Stimulated activated CD4-positive, alpha-beta T cell treated with anti-CD3 and anti-CD28 coated beads, Interleukin-2, amount 100 ng/mL, for 24 hours (primary cell): Measurements from ENCODE around the gene ANKRD50.

Experiments used
- DNase-seq, 2 donors: peaks; one replicate each; pipeline ENCODE4 v3.0.0-alpha.2; 2020

The ANKRD50 gene

GRCh38 chr4:124705393-124705792 lies 7.1 kb downstream of the ANKRD50 start:
- DNase-seq: no peak

GRCh38 chr4:124703154-124703553 lies 9.4 kb downstream of the ANKRD50 start:
- DNase-seq: no peak

- no peak for DNase-seq
Measured at GRCh38 chr4:124697441-124697840, 15.1 kb downstream of the ANKRD50 start.

- DNase-seq: no peak
Measured at GRCh38 chr4:124696182-124696581, 16.4 kb downstream of the ANKRD50 start.

DNA sequence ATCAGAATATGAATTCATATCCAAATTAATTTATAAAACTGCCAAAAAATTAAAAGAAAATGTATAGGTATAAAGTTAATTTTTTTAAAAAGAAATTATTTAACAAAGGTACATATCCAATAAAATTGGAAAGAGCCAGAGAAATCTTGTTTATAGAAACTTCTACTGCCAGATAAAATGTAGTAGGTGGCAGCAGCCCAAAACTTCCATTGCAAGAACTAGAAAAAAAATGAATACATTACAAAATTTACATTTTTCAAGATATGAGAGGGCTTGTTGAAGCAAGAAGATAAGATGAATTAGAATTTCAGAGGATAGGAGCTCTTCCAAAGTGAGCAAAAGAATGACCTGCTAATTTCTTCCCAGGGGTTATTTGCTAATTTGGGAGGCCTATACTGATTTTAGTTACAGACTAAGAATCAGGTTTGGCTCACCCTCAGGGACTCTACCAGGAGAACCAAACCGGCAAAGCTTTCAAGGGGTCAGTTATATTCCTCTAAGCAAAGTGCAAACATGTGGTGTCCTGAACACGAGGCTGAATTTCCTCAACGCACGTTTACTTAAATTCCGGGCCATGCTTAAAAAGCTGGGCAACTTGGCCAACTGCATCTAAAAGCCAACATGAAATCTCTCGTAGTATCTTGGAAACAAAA lies 17.5 kb downstream of the ANKRD50 start:
- no peak for DNase-seq

DNA sequence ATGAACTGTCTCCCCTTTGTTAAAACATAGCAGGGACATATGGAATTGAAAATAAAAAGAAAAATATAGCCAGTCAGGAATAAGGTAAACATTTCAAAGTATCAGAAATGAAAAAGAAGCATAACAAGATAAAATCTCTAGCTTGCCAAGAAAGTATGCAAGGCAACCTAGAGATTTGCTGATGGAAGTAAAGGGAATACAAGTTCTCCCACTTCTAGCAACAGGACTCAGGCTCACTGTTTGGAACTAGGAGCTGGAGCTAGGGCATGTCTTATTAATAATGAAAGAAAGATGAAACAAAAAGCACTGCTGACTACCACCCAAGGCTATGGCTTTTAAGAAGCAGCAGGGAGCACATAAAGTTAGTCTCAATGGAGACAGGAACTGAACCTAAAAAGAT lies 18.2 kb downstream of the ANKRD50 start:
- DNase-seq: no peak

DNA sequence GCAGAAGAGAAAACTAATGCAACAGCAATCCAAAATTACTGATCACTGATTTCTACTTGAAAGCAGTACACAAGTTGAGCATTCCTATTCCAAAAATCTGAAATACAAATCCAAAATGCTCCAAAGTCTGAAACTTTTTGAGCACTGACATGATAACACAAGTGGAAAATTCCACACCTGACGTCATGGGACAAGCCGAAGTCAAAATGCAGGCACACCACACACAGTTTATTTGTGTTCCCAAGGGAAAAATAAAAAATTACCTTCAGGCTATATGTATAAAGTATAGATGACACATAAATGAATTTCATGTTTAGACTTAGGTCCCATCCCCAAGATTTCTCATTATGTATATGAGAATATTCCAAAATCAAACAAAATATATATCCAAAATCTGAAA lies 20.7 kb downstream of the ANKRD50 start:
- DNase-seq: no peak

DNA sequence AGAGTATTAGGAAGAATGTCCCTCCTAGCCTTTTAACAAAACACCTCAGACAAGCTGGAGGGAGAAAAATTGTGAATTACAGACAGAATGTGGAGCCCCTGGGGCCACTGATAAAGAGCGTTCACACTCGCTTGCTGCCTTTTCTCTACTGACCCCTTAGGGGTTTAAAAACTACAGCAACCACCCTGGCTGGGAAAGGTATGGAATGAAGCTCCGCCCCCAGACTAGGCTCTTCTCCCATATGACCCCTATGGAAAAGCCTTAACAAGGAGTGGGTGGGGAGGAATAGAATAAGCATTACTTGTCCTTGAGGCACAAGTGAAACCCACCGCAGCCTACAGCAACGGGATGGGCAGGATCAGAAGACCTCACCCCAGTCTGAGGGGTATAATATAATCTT lies 26.3 kb downstream of the ANKRD50 start:
- DNase-seq: no peak

- DNase-seq: no peak
Measured at GRCh38 chr4:124685851-124686250, 26.7 kb downstream of the ANKRD50 start.

DNA sequence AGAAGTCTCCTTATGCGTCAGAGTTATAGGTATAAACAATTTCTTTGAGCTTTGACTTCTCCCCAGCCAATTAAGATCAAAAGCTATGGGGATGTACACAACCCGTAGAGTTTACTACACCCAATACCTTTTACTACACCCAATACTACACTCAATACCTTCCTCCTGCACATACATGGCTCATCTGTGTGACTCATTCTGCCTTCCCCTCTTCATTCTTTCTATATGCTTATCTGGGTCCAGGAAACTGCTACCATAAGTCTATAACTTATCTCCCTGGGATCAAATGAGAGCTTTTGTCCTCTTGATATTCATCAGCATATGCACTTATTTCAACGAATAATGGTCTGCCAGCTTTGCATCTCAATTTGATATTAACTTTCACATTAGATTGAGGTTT lies 28.2 kb downstream of the ANKRD50 start:
- no peak for DNase-seq

- no peak for DNase-seq
Measured at GRCh38 chr4:124682384-124682783, 30.1 kb downstream of the ANKRD50 start.

GRCh38 chr4:124666496-124666895 lies 46.0 kb downstream of the ANKRD50 start:
- DNase-seq: no peak

GRCh38 chr4:124658795-124659194 lies 53.7 kb downstream of the ANKRD50 start:
- DNase-seq: no peak

DNA sequence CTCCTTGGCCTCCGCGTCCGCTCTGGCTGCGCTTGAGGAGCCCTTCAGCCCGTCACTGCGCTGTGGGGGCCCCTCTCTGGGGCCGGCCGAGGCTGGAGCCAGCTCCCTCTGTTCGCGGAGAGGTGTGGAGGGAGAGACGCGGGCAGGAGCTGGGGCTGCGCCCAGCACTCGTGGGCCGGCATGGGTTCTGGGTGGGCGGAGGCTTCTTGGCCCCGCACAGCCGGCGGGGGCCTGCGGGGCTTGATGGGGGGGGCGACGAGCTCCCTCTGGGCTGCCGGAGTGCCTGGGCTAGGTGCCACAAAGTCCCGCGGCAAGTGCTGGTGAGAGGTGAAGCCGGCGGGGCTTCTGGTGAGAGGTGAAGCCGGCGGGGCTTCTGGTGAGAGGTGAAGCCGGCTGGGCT lies 61.9 kb downstream of the ANKRD50 start:
- DNase-seq: no peak

DNA sequence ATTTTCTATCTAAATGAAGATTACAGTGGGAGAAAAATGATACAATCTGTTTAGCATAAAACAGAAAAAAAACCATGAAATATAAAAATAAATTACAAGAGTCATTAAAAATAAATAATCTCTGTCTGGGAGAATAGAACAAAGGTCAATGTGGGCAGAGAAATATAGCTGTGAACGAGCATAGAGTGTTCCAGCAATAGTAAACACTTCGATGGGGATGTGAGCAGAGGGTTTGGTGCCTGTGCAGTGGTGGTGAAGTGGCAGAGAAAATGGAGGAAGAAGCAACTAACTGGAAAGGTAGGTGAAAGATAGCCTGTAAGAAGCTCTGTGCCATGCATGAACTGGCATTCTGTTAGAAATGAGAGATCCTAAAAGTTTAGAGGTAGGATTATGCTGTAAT lies 64.9 kb downstream of the ANKRD50 start:
- no peak for DNase-seq

GRCh38 chr4:124644621-124645020 lies 67.9 kb downstream of the ANKRD50 start:
- DNase-seq: no peak

DNA sequence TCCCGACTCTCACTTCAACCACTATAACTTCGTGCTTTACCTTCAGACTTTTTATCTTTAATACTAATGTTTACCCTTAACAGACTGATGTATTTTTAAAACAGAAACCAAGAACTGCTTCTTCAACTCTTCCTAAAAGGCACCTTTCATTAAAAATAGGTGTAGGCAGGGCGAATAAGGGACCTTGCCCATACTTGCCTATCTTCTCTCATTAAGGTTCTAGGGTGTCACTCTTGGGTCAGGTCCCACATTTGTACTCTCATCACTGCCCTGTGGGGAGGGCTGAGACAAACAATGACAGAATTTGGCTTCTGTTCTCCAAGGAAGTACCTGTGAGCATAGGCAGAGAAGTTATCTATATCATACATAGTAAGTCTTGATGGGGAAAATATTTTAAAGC lies 69.7 kb downstream of the ANKRD50 start:
- no peak for DNase-seq

- no peak for DNase-seq
Measured at GRCh38 chr4:124641715-124642381, 70.7 kb downstream of the ANKRD50 start.

DNA sequence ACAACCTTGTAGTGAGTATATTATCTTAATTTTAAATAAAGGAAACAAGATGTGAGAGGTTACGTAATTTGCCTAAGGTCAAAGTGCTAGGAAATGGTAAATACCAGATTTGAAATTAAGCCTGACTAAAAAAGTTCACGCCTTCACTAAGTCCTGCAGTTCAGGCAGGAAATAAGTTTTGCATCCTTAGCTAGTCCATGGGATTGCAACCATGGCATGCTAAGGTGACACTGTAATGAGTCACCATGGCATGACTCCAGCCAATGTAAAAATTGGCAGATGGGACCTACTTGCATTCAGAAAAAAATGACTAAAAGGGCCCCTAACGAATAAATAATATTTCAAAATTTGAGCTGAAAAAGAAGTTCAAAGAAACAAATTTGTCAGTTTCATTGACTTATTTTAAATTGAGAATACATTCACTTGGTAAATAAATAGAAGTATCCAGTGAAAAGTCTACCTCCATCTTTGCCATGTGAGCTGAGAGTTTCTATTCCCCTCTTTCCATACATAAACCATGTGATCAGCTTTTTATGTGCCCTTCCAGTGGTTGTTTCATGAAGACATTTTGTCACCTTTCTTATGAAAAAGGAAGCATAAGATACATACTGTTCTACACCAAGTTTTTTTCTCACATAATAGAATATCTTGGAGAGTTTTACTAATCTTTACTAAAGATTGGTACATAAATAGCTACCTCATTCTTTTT lies 72.4 kb downstream of the ANKRD50 start:
- DNase-seq: no peak

GRCh38 chr4:124637321-124637720 lies 75.2 kb downstream of the ANKRD50 start:
- DNase-seq: no peak

GRCh38 chr4:124636788-124637187 lies 75.7 kb downstream of the ANKRD50 start:
- no peak for DNase-seq

DNA sequence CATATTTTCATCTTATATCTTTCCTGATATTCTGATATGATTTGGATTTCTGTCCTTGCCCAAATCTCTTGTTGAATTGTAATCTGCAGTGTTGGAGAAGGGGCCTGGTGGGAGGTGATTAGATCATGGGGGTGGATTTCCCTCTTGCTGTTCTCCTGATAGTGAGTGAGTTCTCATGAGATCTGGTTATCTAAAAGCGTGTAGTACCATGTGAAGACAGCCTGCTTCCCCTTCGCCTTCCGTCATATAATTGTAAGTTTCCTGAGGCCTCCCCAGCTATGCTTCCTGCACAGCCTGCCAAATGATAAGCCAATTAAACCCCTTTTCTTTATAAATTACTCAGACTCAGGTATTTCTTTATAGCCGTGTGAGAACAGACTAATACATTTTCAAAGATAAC lies 77.2 kb downstream of the ANKRD50 start:
- DNase-seq: no peak

DNA sequence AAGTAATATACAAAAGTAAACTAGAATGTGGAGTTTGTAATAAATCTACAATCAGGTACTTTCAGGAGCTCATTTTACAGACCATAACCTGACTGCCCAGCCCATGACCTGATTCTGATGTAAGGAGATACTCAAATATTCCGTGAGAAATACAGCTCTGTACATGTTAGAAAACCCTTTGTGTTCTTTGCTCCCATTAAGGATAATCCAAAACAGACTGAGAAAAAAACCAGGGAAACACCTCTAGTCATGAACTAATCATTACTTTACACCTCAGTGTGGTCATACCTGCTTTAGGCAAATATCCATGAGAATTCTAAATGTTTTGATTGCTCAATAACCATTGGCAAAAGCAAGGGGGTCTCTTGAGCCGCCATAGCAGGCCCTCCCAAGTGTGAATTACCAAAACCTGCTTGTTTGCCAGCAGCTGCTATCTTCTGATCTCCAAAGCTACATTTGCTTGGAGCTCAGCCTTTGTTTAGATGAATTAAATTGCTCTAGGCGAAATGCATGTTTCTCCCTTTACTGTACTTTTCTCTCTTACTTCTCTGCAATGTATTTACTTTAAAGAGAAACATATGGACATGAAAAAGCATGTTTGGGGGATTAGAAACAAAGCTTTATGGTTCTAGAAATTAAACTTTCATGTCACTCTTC lies 79.1 kb downstream of the ANKRD50 start:
- DNase-seq: no peak

DNA sequence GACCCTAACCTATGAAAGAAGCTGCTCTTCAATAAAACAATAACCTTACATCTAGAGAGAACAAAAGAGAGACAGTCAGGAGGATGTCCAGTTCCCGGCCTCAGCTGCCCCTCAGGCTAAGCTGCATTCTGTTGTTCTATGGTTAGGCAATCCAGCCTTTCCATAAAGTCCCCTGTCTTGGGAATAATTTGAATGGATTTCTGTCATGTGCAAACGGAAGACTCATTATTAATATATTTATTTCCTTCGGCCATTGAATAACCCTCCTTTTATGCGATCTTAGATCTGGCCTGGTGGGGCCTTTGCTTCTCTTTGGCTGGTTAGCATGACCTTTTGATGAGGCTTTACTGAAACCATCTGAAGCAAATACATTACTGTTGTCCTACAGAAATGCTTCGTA lies 80.1 kb downstream of the ANKRD50 start:
- DNase-seq: no peak
